ENCODE measurements around the gene FAM20A.

DNA sequence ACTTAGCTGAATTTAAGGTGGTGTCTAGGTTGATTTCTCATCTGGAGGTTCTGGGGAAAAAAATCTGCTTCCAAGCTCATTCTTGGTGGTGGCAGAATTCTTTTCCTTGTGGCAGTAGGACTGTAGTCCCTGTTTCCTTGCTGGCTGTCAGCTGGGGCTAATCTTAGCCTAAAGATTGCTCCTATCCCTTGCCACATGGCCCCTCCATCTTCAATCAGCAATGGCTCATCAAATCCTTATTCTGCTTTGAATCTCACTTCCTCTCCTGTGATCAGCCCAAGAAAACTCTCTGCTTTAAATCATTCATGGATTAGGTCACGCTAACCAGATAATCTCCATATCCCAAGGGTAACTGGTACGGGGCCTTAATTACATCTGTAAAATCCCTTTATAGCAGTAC, 6.6 kb downstream of the FAM20A start:
- no peak for TF ChIP-seq EP300 (IDR thresholded peaks at IDR 0.05; ENCODE audit: borderline replicate concordance)
- TF ChIP-seq TAF1 (IDR thresholded peaks at IDR 0.05; ENCODE audit: low read depth), result no peak
- TF ChIP-seq RAD21 (IDR thresholded peaks at IDR 0.05; ENCODE audit: low read depth), result no peak
- TF ChIP-seq, protein P1, sequence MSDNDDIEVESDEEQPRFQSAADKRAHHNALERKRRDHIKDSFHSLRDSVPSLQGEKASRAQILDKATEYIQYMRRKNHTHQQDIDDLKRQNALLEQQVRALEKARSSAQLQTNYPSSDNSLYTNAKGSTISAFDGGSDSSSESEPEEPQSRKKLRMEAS (IDR thresholded peaks at IDR 0.05), result no peak
- TF ChIP-seq ZBTB7A (IDR thresholded peaks at IDR 0.05; ENCODE audit: low read depth), result no peak
